Endothelial cell of umbilical vein (primary cell): ENCODE data around the gene COL1A1. TPM values are rescaled to one million over a fixed set of nuclear protein-coding genes. Genes with fewer than 3 reads are reported as not detected.

Experiments used
- BruUV-seq: library from RNA; stranded (reverse); fragments of 400-500 nt; replicated peaks from 2 replicates; lab custom pipeline; 2021; lab: Mats Ljungman, UMichigan
- CTCF ChIA-PET: fragments of 300-600, 350-600 bp; sonication (Branson Sonifier 250); formaldehyde crosslinking; loops from one replicate; lab custom pipeline; 2021; ENCODE audit warnings: antibody characterized with exemption, inconsistent platforms; lab: Charles Lee
- POLR2A ChIA-PET: fragments of 300-600, 350-600 bp; sonication (Branson Sonifier 250); formaldehyde crosslinking; loops from one replicate; lab custom pipeline; 2021; ENCODE audit warnings: antibody characterized with exemption, inconsistent platforms; lab: Charles Lee
- DNase-seq: peaks from one replicate; pipeline ENCODE4 v3.0.0-alpha.2; 2011; ENCODE audit warnings: low read depth, low spot score
- FAIRE-seq: peaks from 2 replicates; lab custom pipeline; 2011; peaks lifted over from hg19 to GRCh38; lab: Jason Lieb, UNC
- H2AFZ ChIP-seq: 2 replicates; pipeline ENCODE4 v1.6.0; 2012; ENCODE audit warnings: low read depth, low read length, control low read depth, inconsistent platforms
- H3K27ac ChIP-seq: 2 replicates; pipeline ENCODE4 v1.5.1; 2011; ENCODE audit warnings: low read depth, mild to moderate bottlenecking, control low read depth, low read length, moderate library complexity; ENCODE audit not compliant: insufficient read depth
- H3K27me3 ChIP-seq, 2 experiments: 2 replicates each; pipeline versions ENCODE4 v1.6.0 to v1.6.1; 2011; ENCODE audit warnings: low read length in 2 of 2, mixed read lengths in 1 of 2; ENCODE audit not compliant: control insufficient read depth in 2 of 2, insufficient read depth in 2 of 2
- H3K36me3 ChIP-seq, 2 experiments: 2 replicates in 1 of 2; 3 replicates in 1 of 2; pipeline ENCODE4 v1.5.1; 2011; ENCODE audit warnings: low read length in 2 of 2, mild to moderate bottlenecking in 1 of 2, moderate library complexity in 1 of 2; ENCODE audit not compliant: control insufficient read depth in 2 of 2, insufficient read depth in 2 of 2; ENCODE audit errors: extremely low read depth in 1 of 2
- H3K4me1 ChIP-seq: 3 replicates; pipeline ENCODE4 v1.5.1; 2011; ENCODE audit warnings: mild to moderate bottlenecking, low read length; ENCODE audit not compliant: control insufficient read depth, insufficient read depth; ENCODE audit errors: extremely low read depth
- H3K4me2 ChIP-seq: 2 replicates; pipeline ENCODE4 v1.6.1; 2011; ENCODE audit warnings: low read length, control low read depth, mixed read lengths; ENCODE audit not compliant: insufficient read depth
- H3K4me3 ChIP-seq, 3 experiments: fragments of 200-600 bp in 1 of 3; sonication (generic), shearing (Covaris generic) in 1 of 3; replicated peaks in 1 of 3; 2 replicates each; pipeline ENCODE4 v1.5.1; 2011 to 2016; ENCODE audit warnings: control low read depth in 3 of 3, low read length in 3 of 3, mild to moderate bottlenecking in 2 of 3, inconsistent platforms in 1 of 3, low read depth in 1 of 3, moderate library complexity in 1 of 3; ENCODE audit not compliant: insufficient read depth in 1 of 3
- H3K79me2 ChIP-seq: 2 replicates; pipeline ENCODE4 v1.6.0; 2012; ENCODE audit warnings: low read length, inconsistent platforms; ENCODE audit not compliant: control insufficient read depth, insufficient read depth
- H3K9ac ChIP-seq: replicated peaks from 2 replicates; pipeline ENCODE3; 2011; ENCODE audit warnings: low read length, control low read depth; ENCODE audit not compliant: insufficient read depth; ENCODE audit errors: extremely low read depth
- H3K9me1 ChIP-seq: replicated peaks from 3 replicates; pipeline ENCODE4 v1.6.0; 2011; ENCODE audit warnings: mild to moderate bottlenecking, low read length; ENCODE audit not compliant: control insufficient read depth, insufficient read depth; ENCODE audit errors: extremely low read depth
- H3K9me3 ChIP-seq: replicated peaks from 2 replicates; pipeline ENCODE4 v1.5.1; 2012; ENCODE audit warnings: low read length, inconsistent platforms; ENCODE audit not compliant: control insufficient read depth, insufficient read depth
- H4K20me1 ChIP-seq: replicated peaks from 2 replicates; pipeline ENCODE3; 2011; ENCODE audit warnings: mild to moderate bottlenecking, low read length; ENCODE audit not compliant: control insufficient read depth, insufficient read depth; ENCODE audit errors: extremely low read depth
- CTCF ChIP-seq, 2 donors: IDR thresholded peaks; 1 replicate in 1 of 2; 2 replicates in 1 of 2; pipeline ENCODE4 v1.5.1; 2011; ENCODE audit warnings: low read length in 2 of 2, mild to moderate bottlenecking in 2 of 2, moderate library complexity in 2 of 2, control low read depth in 1 of 2, inconsistent platforms in 1 of 2, low read depth in 1 of 2; ENCODE audit not compliant: insufficient read depth in 1 of 2; ENCODE audit errors: extremely low read depth in 1 of 2
- EZH2 ChIP-seq: IDR thresholded peaks from 2 replicates; pipeline ENCODE4 v1.6.1; 2012; ENCODE audit warnings: borderline replicate concordance, low read depth, mild to moderate bottlenecking, moderate library complexity, low read length, inconsistent platforms; ENCODE audit not compliant: severe bottlenecking
- FOS ChIP-seq: IDR thresholded peaks from 2 replicates; pipeline ENCODE4 v1.6.1; 2011; ENCODE audit warnings: mild to moderate bottlenecking, low read length, moderate library complexity, borderline replicate concordance; ENCODE audit not compliant: insufficient read depth
- MAX ChIP-seq: IDR thresholded peaks from 2 replicates; pipeline ENCODE4 v1.6.1; 2011; ENCODE audit not compliant: insufficient read depth, insufficient read length
- MYC ChIP-seq: IDR thresholded peaks from one replicate; pipeline ENCODE4 v1.6.1; 2011; ENCODE audit warnings: mild to moderate bottlenecking, low read depth, low read length
- dilution Hi-C: fragments of 300-500 bp; cut with MboI; formaldehyde crosslinking; loops from one replicate; pipeline ENCODE4 v1.15.0; 2019; ENCODE audit warnings: low sequenced_read_pairs; ENCODE audit not compliant: extremely low pct_ligation_motif_present
- intact Hi-C: fragments of 100-400 bp; cut with micrococcal nuclease; formaldehyde crosslinking; loops from one replicate; pipeline ENCODE4 v1.10.0; 2022
- polyA plus RNA-seq, 4 experiments: library from polyadenylated mRNA; depleted of rRNA in 3 of 4; stranded (reverse) in 3 of 4; unstranded in 1 of 4; fragments of >200 nt; gene quantifications; 2 replicates each; pipeline versions ENCODE4 v1.2.1 to v1.2.3, GENCODE V29; 2011 to 2012; ENCODE audit warnings: missing spikeins in 1 of 4
- total RNA-seq: library from RNA; stranded (reverse); gene quantifications from 2 replicates; pipeline ENCODE4 v1.2.3, GENCODE V29; 2021

The COL1A1 gene
- total and polyA plus RNA-seq, 2 donors (not counting 3 experiments of a cell fraction or from before 2014, with no cell fraction given) = 0.07 TPM

- H3K4me1 ChIP-seq = peaks cover 51% of the 10 kb centered on the region
- H3K9me3 ChIP-seq = no peaks in the 10 kb centered on the region
- H3K9ac ChIP-seq = no peak overlapping the region
- H3K4me2 ChIP-seq = no peak overlapping the region
- H3K27ac ChIP-seq = no peak overlapping the region
- H4K20me1 ChIP-seq = no peaks in the 10 kb centered on the region
- peaks cover 10 to 44% of the 10 kb centered on the region in 2 experiments for H3K36me3 ChIP-seq
- TF ChIP-seq CTCF (IDR thresholded peaks at IDR 0.05; ENCODE audit: extremely low read depth in 1 of 2, insufficient read depth in 1 of 2, low read depth in 1 of 2, low read length in 2 of 2) = no peak
- H3K9me1 ChIP-seq = no peaks in the 10 kb centered on the region
- dilution Hi-C loops (no loop called here), intact Hi-C loops (no loop called here)
- DNase-seq (no peak), FAIRE-seq (no peak)
- H3K27me3 ChIP-seq = no peaks in the 10 kb centered on the region
- no TSS peak for BruUV-seq
- H3K4me3 ChIP-seq = no peak overlapping the region
- H3K79me2 ChIP-seq = peaks cover 63% of the 10 kb centered on the region
- ChIA-PET POLR2A (no interaction called here), CTCF (interaction anchor here (1.6 to 2.0 kb wide), 2 partner anchors 9 to 18 kb away, joined by 6 to 8 read pairs; no protein-coding TSS in a partner anchor)
- no peak overlapping the region for H2AFZ ChIP-seq
Observed at GRCh38 chr17:50143461-50144176, 57.8 kb downstream of the COL1A1 start.

GRCh38 chr17:50141745-50142110, 59.7 kb downstream of the COL1A1 start:
- no peak for TF ChIP-seq MYC
- no peak for TF ChIP-seq CTCF (IDR thresholded peaks at IDR 0.05; ENCODE audit: extremely low read depth in 1 of 2, insufficient read depth in 1 of 2, low read depth in 1 of 2, low read length in 2 of 2)
- no peak for TF ChIP-seq MAX
- TF ChIP-seq EZH2 = no peak
- no peak for TF ChIP-seq FOS
- ChIA-PET CTCF (interaction anchor here (1.0 to 4.4 kb wide), 5 partner anchors 12 to 56 kb away, joined by 4 to 34 read pairs (median 15); no protein-coding TSS in a partner anchor), POLR2A (no interaction called here)
- no peaks in the 10 kb centered on the region for H3K9me3 ChIP-seq
- no peak overlapping the region for H3K4me3 ChIP-seq
- H3K9ac ChIP-seq = no peak overlapping the region
- H4K20me1 ChIP-seq = no peaks in the 10 kb centered on the region
- no peaks in the 10 kb centered on the region for H3K27me3 ChIP-seq
- H3K9me1 ChIP-seq = no peaks in the 10 kb centered on the region
- DNase-seq (no peak), FAIRE-seq (no peak)
- H3K4me1 ChIP-seq = peaks cover 35% of the 10 kb centered on the region
- H2AFZ ChIP-seq = no peak overlapping the region
- no TSS peak for BruUV-seq
- no peak overlapping the region for H3K27ac ChIP-seq
- peaks cover 44% of the 10 kb centered on the region for H3K79me2 ChIP-seq
- no peak overlapping the region for H3K4me2 ChIP-seq
- H3K36me3 ChIP-seq = peaks cover 22 to 63% of the 10 kb centered on the region in 2 experiments
- dilution Hi-C loops (no loop called here), intact Hi-C loops (no loop called here)
